Hematopoietic multipotent progenitor cell treated with erythropoietin and hydrocortisone succinate and interleukin-3 and kit ligand, for 6 days (in vitro differentiated cells): ENCODE measurements around the gene HLA-B.

Experiments
- DNase-seq: peaks from one replicate; pipeline ENCODE4 v3.0.0-alpha.2; 2015

HLA-B gene

GRCh38 chr6:31351401-31352309 lies 5.3 kb downstream of the HLA-B start:
- DNase-seq = no peak

- no peak for DNase-seq
These were observed 6.0 kb downstream of the HLA-B start for GRCh38 chr6:31351033-31351380.

- DNase-seq = no peak
These were observed 6.6 kb downstream of the HLA-B start for GRCh38 chr6:31350196-31351032.

GRCh38 chr6:31349301-31349700 lies 7.7 kb downstream of the HLA-B start:
- DNase-seq = no peak

- no peak for DNase-seq
These were observed 11.8 kb downstream of the HLA-B start for GRCh38 chr6:31345026-31345730.

DNA sequence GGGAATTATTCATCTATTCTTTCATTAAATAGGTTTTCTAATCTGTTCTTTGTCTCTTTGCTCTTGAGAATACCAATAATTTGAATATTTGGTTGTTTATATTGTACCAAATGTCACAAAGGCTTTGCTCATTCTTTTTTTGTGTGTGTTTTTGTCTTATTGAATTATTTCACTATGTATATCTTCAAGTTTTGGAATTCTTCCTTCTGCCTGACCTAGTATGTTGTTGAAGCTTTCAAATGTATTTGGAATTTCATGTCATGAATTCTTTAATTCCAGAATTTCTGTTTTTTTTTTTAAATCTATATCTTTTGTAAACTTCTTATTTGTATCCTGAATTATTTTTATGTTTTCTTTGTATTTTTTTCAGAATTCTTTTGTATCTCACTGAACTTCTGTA lies 16.8 kb downstream of the HLA-B start:
- DNase-seq = no peak

DNA sequence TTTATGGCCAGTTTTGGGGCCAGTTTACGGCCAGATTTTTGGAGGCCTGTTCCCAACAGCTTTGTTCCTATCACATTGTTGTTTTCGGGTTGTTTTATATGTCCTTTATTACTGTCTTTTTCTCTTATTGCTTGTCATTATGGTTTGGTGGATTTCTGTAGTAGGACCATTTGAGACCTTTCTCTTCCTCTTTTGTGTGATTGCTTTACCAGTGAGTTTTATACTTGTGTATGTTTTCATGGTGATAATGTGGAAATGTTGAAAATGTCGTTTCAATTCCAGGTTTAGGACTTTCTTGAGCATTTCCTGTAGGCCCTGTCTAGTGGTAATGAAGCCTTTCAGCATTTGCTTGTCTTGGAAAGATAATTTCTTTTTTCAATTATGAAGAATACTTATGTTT lies 17.8 kb downstream of the HLA-B start:
- DNase-seq = no peak

DNA sequence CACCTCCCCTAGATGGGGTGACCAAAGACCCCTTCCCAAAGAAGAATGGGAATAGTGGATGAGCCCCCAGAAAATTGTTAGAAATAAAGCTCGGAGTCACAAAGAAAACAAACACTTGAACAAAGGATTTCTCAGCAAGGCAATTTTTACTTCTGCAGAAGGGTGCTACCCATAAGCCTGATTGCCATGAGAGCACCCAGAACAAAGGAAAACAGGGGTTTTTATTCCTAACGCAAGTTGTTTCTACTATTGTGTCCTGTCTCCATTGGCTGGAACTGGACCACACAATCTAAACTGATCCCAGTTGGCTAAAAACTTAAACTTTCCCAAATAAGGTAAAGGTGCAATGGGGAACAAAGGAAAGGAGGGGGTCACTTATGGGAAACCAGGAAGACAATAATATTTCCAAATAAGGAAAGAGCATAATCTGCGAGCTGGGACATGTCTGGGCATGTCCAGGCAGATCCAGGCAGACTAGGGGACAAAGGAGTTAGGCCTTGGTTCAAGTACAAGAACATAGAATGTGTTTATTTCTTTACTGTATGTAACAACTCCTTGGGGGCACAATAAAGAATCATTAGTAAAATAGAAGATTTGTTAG lies 20.0 kb downstream of the HLA-B start:
- peak; percentile 71 for DNase-seq

DNA sequence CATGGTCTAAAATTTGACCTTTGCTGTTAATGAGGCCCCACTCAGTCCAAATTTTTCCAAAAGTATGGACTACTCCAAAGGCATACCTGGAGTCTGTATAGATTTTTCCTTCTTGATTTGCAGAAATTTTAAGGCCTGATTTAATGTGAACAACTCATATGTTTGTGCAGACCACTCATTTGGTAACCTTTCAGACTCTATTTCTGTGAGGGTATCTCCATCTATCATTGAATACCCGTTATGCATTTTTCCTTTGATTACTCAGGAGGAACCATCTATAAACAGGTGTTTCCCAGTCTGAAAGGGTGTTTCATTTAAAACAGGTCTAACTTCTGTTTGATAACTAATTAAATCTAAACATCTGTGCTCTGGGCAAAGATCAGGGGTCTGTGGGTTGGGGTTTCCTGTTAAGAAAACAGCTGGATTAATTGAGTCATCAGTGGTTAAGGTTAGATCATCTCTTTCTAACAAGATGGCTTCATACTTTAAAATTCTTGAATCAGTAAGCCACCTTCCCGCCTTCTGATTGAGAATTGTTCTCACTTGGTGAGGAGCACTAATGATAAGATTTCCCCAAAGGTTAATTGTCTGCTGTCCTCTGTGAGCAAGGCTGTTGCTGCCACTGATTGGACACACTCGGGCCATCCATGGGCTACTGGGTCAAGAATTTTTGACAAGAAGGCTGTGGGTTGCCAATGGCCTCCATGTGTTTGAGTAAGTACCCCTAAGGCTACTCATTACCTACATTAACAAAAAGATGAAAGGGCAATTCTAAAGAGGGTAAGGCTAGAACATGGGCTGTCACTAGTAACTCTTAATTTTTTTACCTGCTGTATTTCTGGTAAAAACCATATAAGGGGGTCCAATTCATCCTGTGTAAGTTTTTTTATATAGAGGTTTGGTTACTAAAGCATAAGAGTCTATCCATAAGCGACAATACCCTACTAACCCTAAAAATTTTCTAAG lies 24.1 kb downstream of the HLA-B start:
- DNase-seq = no peak

DNA sequence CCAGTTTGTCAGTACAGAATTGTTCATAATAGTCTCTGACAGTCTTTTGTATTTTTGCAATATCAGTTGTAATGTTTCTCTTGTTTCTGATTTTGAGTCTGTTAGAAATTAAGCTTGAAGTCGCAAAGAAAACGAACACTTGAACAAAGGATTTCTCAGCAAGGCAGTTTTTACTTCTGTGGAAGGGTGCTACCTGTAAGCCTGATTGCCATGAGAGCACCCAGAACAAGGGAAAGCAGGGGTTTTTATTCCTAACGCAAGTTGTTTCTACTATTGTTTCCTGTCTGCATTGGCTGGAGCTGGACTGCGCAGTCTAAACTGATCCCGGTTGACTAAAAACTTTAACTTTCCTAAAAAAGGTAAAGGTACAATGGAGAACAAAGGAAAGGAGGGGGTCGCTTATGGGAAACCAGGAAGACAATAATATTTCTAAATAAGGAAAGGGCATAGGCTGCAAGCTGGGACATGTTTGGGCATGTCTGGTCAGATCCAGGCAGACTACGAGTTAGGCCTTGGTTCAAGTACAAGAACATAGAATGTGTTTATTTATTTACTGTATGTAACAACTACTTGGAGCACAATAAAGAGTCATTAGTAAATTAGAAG lies 28.5 kb downstream of the HLA-B start:
- DNase-seq = no peak

GRCh38 chr6:31321820-31322219 lies 35.2 kb downstream of the HLA-B start:
- DNase-seq = no peak

- no peak for DNase-seq
These were observed 35.8 kb downstream of the HLA-B start for GRCh38 chr6:31321005-31321707.

GRCh38 chr6:31317036-31317435 lies 39.9 kb downstream of the HLA-B start:
- DNase-seq = no peak

GRCh38 chr6:31309641-31310040 lies 47.3 kb downstream of the HLA-B start:
- no peak for DNase-seq

DNA sequence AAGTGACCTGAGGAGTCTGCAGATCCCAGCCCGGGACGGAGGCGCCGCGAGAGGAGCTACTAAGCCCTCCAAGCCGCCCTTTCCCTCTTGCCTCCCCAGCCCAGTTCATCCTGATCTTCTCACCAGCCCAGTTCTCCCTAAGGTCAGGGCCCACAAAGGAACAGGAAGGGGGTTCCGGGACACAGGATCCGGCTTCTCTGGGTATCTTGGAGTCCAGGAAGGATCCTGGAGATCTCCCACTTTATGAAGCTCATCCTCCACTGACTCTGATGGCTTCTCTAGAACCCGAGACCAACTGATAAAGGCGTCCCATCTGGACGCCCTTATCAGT lies 48.2 kb downstream of the HLA-B start:
- DNase-seq = no peak

DNA sequence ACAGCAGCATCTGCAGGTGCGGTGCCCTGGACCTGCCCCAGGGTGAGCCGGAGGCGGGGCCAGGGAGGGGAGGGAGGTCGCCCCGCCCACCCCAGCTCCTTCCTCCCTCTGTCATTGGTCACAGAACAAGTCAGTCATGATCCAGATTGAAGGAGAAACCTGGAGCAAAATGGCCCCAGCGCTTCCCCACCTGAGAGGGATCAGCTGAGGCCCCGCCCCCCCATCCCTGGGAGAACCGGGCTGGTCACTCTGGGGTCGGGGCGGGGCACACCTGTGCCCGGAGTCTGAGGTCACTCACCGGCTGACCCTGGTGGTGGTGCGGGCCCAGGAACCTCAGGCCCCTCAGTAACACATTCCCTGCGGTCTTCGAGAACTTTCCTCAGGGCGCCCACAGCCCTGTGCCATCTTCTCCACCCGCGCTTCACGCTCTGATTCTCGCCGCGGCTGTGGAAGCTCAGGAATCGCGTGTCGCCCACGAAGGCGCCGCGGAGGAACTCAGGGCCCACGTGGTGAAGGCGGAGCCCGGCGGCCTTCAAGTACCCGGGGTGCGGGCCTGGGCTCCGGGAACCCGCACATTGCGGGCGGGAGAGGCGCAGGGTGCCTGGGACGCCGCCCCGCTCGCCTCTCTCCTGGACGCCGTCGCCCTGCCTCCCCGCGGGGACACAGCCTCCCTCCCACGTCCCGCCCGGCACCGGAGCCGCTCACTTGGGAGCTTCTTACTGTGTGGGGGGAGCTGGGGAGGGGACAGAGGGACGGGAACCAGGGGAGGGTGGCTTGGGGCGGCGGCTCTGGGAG lies 48.7 kb downstream of the HLA-B start:
- DNase-seq = peak; percentile 13

DNA sequence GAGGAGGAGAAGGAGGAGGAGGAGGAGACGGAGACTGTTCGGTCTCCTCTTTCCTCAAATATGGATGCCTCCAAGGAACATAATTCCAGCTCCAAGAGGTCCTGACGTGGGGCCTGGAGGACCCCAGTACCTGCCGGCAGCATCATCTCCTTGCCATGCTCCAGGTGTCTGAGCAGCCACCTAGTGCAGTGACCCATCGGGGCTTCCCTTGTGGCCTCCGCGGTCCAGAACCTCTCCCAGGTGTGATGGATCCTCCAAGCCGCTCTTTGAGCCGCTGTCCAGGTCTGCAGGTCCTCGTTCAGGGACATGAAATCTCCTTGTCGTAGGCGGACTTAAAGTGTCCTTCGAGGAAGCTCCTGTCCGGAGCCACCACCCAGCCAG lies 49.3 kb downstream of the HLA-B start:
- no peak for DNase-seq

- no peak for DNase-seq
These were observed 51.2 kb downstream of the HLA-B start for GRCh38 chr6:31305703-31306219.

- no peak for DNase-seq
These were observed 52.3 kb downstream of the HLA-B start for GRCh38 chr6:31304683-31305082.
